DOHH2 (cell line): ENCODE measurements around the gene STXBP3.

ENCODE experiments used
- EZH2phosphoT487 ChIP-seq: fragments of 200-600 bp; sonication (generic); IDR thresholded peaks from 2 replicates; pipeline ENCODE4 v1.6.1; 2017; ENCODE audit warnings: borderline replicate concordance, mild to moderate bottlenecking, antibody characterized with exemption, low read length, moderate library complexity, mixed read lengths
- TF ChIP-seq, protein P1 (sequence below): fragments of 200-600 bp; sonication (generic); IDR thresholded peaks from one replicate; pipeline ENCODE4 v1.5.1; 2014; ENCODE audit warnings: antibody characterized with exemption, mild to moderate bottlenecking, low read depth, low read length; ENCODE audit not compliant: poor library complexity, severe bottlenecking

- no peak for TF ChIP-seq EZH2phosphoT487
- TF ChIP-seq, protein P1, sequence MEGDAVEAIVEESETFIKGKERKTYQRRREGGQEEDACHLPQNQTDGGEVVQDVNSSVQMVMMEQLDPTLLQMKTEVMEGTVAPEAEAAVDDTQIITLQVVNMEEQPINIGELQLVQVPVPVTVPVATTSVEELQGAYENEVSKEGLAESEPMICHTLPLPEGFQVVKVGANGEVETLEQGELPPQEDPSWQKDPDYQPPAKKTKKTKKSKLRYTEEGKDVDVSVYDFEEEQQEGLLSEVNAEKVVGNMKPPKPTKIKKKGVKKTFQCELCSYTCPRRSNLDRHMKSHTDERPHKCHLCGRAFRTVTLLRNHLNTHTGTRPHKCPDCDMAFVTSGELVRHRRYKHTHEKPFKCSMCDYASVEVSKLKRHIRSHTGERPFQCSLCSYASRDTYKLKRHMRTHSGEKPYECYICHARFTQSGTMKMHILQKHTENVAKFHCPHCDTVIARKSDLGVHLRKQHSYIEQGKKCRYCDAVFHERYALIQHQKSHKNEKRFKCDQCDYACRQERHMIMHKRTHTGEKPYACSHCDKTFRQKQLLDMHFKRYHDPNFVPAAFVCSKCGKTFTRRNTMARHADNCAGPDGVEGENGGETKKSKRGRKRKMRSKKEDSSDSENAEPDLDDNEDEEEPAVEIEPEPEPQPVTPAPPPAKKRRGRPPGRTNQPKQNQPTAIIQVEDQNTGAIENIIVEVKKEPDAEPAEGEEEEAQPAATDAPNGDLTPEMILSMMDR = no peak
These were observed 102.3 kb downstream of the STXBP3 start for GRCh38 chr1:108848806-108849205.
